ENCODE data around the gene DICER1.
"Not testable (repeated sequence)": the region's sequence is repeated elsewhere in the genome, so short reads cannot be mapped to it uniquely, and the experiment has no call there.

Gene DICER1

DNA sequence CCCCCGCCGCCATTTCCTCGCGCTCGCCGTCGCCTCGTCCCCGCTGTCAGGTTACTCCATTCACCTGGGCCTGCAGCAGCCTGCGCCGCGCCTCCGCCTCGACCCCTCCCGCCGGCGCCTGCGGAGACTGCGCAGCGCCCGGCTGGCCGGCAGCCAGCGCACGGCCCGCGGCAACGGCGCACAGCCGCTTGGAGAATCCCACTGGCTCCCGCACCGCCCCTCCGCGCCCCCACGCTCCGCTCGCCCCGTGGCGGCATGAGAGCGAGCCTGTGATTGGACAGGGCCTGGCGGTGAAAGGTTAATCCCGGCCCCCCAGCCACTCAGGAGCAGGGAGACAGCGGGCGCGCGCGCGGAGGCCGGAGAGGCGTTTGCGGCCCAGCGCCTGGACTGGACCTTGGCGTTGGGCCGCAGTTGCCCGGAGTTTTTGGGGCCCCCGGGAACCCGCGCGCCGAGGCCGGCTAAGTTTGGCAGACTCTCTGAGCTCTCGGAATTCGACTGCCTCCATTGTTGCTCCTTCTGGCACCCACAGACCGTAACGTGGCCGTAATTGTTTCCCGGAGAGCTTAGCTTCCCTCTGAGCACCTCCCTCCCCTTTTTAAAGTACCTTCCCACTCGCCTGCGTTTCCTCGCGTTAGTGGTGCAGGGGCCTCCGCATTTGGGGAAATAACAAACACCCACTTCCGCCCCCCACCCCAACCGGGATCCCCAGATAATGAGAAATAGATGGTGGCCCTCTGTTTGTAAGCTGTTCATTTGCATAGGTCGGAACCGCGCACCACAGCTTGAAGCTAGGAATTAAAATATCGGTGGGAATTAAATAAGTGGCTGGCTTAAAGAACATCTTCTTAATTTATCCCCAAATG, at the start of gene DICER1:
Gene DICER1, minus strand, starts transcription at position 203 of the 863 bp plus-strand sequence. CDS start 24,071 bp downstream, outside the sequence.
- DNase-seq = peak; percentile 40

- no peak for DNase-seq
These were observed 49.2 kb upstream of the DICER1 start for GRCh38 chr14:95206534-95206933.

DNA sequence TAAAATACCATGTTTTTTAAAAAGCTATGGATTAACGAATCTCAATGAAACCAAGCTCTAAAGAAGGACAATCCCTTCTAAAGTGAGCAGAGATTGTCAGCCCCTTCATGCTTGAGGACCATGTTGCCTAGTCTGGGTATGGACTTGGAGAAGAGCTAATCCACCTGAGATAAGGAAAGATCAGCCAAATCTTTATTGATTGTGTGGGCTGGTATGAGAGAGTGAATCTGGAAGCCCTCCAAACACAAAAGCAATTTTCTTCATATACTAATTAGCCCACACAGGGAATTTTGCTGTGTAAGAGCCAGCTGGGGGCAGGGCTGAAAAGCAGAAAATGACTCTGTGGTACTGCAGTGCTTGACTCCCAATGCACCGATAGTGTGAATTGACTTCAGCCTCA, 47.4 kb upstream of the DICER1 start:
- DNase-seq = no peak

DNA sequence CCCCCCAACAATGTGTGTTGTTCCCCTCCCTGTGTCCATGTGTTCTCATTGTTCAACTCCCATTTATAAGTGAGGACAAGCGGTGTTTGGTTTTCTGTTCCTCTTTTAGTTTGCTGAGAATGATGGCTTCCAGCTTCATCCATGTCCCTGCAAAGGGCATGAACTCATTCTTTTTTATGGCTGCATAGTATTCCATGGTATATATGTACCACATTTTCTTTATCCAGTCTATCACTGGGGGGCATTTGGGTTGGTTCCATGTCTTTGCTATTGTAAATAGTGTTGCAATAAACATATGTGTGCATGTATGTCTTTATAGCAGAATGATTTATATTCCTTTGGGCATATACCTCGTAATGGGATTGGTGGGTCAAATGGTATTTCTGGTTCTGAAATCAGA, 44.4 kb upstream of the DICER1 start:
- DNase-seq = not testable (repeated sequence)

- no peak for DNase-seq
These were observed 43.1 kb upstream of the DICER1 start for GRCh38 chr14:95200404-95200803.

DNA sequence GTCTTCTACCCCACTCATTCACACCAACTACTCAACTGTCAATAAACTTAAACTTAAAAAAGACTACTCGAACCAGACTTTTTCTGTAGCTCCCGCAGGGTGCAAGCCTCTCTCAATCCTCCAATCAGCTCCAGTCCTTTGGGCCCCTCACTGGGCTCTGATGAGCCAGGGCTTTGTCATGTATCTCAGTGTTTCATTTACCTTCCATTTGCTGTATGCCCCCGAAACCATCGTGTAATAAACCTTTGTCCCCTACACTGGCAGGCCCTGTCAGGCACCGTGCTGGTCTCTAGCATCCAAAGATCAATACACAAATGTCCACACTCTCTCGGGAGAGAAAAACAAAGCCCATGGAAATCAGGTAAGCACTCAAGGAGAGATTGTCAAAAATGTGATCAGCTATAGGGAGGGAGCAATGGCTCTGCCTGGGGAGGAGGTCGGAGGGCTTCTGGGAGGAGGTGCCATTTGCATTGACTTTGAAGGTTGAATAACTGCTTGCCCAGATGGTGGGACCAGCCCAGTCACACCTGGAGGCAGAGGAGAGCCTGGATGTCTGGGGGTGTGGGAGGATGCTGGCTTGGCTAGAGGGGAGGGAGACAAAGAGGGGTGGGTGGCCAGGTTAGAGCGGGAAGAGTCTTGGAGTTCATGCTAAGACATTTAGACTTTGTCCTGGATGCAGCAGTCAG, 42.1 kb upstream of the DICER1 start:
- no peak for DNase-seq

DNA sequence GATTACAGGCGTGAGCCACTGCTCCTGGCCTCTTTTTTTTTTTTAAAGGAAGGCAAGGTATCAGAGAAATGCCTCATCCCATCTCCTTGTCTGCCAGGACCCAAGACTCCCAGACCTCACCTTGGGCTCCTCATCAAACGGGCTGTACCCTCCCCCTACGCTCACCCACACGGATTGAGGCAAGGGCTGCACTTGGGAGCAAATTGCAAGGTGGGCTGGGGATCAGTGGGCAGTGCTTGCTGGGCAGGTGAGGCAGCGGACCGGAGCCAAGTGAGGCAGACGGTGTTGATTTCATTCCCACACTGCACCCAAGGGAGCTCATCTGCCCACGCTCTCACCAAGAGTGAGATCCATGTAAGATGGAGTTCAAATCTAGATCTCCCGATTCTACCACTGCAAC, 41.0 kb upstream of the DICER1 start:
- DNase-seq = no peak

DNA sequence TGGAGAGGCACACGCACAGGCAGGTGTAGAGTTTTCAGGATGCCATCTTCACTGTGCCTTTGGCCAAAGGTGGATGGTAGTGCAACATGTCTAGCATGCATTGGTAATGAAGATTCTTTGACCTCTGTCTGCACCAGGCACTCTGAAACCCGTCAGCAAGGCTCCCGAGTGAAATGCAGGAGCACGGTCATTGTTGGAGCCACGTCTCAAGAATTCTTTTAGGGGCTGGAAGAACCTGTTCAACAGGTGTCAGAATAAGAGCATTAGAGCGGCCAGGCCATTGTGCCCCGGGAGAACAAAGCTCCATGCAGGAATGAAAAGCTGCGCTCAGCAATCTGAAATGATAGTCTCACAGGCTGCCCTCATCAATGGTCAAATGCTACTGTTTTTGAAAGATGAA, 40.2 kb upstream of the DICER1 start:
- no peak for DNase-seq

- no peak for DNase-seq
These were observed 39.7 kb upstream of the DICER1 start for GRCh38 chr14:95196826-95197545.

DNA sequence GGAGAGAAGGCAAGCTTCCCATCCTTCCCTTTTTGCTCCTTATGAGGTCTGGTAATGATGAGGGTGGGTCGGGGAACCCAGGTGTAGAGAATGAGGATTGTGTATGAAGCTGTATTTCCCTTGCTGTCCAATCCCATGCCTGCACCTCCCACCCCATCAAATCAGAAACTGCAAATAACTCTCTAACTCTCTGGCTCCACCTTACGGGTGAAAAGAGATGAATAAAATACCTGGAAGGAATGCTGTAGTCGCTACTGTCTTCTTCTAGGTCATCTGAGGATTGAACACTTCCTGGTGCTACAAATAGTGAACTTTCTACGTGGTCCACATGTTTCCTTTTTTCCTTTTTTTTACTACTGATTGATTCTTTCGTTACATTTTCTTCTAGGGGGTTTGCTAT, 38.9 kb upstream of the DICER1 start:
- DNase-seq = no peak

GRCh38 chr14:95195031-95195430, 37.7 kb upstream of the DICER1 start:
- no peak for DNase-seq

DNA sequence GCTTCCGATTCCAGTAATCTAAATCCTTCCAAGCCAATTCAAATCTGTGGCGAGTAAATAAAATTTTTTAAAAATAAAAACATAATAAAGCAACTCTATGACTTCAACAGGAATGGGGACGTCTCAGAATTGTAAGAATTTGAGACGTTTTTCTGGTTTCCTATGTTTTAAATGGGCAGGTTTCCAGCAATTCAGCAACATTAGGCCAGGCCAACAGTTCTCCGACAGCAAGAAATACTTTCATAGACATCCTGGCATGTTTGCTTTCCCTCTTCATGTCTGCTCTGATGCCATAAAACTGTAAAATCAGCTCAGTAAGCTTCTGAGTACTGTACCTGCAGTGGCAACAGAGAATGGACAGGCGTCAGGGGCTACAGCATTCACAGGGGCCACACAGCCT, 35.8 kb upstream of the DICER1 start:
- DNase-seq = no peak

- DNase-seq = no peak
These were observed 35.0 kb upstream of the DICER1 start for GRCh38 chr14:95192311-95192710.

DNA sequence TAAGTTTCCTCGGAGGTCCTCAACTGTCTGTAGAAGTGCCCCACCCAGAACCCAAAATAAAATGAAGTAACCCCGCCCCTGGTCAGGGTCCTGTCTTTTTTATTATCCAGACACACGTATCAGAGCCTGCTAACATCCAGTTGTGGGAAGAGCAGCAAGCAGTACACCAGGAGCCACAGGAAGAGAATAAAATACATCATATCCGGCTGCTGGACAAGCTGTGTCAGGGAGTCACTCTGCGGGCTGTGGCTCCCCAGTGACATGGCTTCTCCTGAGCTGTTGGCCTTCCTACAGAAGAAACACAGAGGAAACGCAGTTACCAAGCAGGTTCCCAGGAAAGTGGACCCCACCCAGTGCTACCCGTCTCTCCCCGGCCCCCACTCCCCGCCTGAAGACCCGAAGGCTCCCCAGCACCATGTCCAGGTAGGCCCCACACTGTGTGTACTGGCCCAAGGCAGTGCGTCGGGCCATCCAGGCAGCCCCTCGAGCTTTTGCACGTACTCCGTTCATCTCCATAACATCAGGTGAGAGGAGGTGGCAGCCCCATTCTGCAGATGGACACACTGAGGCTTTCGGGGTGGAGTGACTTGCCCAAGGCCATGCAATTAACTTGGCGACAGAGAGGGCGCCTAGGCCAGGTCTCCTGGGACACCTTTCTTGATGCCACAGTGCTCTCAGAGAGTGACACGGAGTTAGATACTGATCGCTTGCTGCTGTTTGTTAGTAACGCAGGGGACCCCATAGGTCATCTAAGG, 34.3 kb upstream of the DICER1 start:
- no peak for DNase-seq

- DNase-seq = no peak
These were observed 33.5 kb upstream of the DICER1 start for GRCh38 chr14:95190857-95191256.

DNA sequence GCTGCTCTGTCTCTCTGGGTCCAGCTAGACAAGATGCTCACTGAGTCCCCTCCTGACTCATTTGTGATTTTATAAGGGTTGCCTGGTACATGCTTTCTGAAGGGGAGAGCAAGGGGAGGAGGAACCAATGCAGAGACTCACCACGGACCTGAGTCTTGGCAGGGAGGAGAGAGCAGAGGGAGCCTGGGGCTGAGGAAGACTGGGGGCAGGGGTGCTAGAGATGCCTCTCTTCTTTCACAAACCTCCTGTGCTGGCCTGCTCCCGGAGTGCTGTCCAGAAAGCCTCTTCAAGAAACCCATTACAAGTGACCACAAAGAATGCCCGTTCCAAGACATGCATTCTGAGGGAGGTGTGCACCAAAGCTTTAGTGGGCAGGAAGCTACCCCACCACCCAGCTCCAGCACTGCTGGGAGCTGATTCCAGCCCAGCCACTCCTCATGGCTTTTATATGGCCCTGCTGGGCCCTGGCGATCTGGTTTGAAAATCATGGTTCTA, 33.1 kb upstream of the DICER1 start:
- DNase-seq = no peak

DNA sequence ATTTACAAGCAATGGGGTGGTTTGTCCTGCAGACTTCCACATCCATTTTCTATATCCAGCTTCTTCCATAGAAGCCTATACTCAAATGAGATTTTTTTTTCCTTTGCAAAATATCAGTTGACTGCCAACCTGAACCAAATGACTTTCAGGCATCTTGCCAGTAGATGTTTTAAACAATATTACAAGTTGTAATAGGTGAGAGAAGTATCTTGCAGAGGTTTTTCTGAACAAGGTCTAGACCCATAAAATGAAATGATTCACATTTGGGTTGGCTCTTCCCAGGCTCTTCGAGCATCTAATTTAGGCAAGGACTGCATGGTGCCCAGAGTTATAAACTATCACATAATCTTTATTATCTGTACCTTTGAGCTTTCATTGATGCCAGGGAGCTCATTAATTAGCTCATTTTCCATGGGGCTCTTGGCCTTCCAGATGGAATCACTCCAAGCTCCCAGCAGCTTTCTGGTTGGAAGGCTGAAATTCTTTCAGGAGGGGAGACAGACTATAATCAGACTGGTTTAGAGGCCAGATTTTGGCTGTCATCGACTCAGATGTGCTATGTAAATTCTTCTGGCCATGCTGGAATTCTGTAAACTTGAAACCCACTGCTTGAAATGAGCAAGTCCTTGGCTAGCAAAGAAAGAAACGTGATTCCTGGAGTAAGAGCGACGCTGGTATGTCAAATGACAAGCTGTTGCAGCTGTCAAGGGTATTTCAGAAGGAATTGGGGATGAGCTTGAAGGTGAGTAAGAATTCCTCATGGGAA, 32.2 kb upstream of the DICER1 start:
- DNase-seq = no peak

- DNase-seq = no peak
These were observed 31.1 kb upstream of the DICER1 start for GRCh38 chr14:95188380-95188779.

GRCh38 chr14:95185767-95186392, 28.6 kb upstream of the DICER1 start:
- no peak for DNase-seq

DNA sequence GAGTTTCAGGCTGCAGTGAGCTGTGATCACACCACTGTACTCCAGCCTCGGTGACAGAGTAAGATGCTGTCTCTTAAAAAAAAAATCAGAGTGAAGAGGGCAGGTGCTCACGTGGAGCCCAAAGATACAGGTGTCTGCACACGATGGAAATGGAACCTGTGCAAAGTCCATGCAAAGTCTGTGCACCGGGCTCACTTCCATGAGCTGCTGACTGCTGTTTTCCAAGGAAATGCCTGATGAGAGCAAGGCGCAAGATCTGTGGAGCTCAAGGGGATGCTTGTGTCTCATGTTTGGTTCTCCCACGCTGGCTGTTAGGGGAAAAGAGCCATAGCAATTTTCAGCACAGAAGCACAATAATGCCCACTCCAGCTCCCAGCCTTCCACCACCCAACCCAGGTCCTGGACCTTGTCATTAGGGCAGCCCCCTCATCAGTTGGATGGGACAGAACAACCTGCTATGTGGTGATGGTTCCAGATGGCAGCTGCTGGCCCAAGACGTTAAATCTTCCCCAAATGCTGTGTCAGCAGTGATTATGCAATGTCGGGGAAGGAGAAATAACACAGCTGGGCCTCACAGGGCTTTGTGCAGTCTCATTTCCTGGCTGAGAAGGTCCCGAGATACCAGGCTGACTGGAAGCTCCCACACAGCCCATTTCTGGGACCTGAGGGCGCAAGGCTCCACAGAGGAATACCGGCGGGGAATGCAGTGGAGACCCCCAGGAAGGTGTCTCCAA, 27.9 kb upstream of the DICER1 start:
- DNase-seq = no peak

- no peak for DNase-seq
These were observed 27.1 kb upstream of the DICER1 start for GRCh38 chr14:95184413-95184790.
